PC-9 (cell line): Measurements from ENCODE around the gene GUCY2D. TPM values are rescaled to one million over a fixed set of nuclear protein-coding genes. Genes with fewer than 3 reads are reported as not detected.

ENCODE experiments used
- BruUV-seq: library from RNA; stranded (reverse); fragments of 400-500 nt; replicated peaks from 2 replicates; lab custom pipeline; 2021; lab: Mats Ljungman, UMichigan
- CTCF ChIA-PET: fragments of 300-600 bp; sonication (Branson Sonifier 250); formaldehyde crosslinking; loops from one replicate; lab custom pipeline; 2022; ENCODE audit warnings: antibody characterized with exemption; lab: Charles Lee
- POLR2A ChIA-PET: fragments of 300-600 bp; sonication (Branson Sonifier 250); formaldehyde crosslinking; loops from one replicate; lab custom pipeline; 2022; ENCODE audit warnings: antibody characterized with exemption; ENCODE audit not compliant: unreplicated experiment; lab: Charles Lee
- DNase-seq, 2 experiments: peaks; one replicate each; pipeline versions ENCODE4 v3.0.0 to v3.0.0-alpha.2; 2015 to 2022; ENCODE audit warnings: mixed read lengths in 1 of 2
- H2AFZ ChIP-seq: fragments of 200-600 bp; sonication (generic); 2 replicates; pipeline ENCODE4 v1.8.1; 2017; ENCODE audit warnings: antibody characterized with exemption
- H3F3A ChIP-seq: fragments of 200-600 bp; sonication (generic); 2 replicates; pipeline ENCODE4 v1.8.1; 2017; ENCODE audit warnings: antibody characterized with exemption, mild to moderate bottlenecking, low read depth; ENCODE audit not compliant: insufficient read depth
- H3K27ac ChIP-seq: fragments of 200-600 bp; sonication (generic); 2 replicates; pipeline ENCODE4 v1.6.1; 2016; ENCODE audit warnings: mixed run types
- H3K27me3 ChIP-seq: fragments of 200-600 bp; sonication (generic); 2 replicates; pipeline ENCODE4 v1.6.1; 2016; ENCODE audit warnings: low read depth, mixed run types; ENCODE audit not compliant: insufficient read depth
- H3K36me3 ChIP-seq: fragments of 200-600 bp; sonication (generic); 2 replicates; pipeline ENCODE4 v1.6.1; 2016; ENCODE audit warnings: low read depth, mixed run types
- H3K4me1 ChIP-seq: fragments of 200-600 bp; sonication (generic); replicated peaks from 2 replicates; pipeline ENCODE4 v1.6.1; 2016; ENCODE audit warnings: mixed run types; ENCODE audit not compliant: insufficient read depth
- H3K4me2 ChIP-seq: fragments of 200-600 bp; sonication (generic); 2 replicates; pipeline ENCODE4 v1.6.1; 2017; ENCODE audit warnings: mixed run types
- H3K4me3 ChIP-seq: fragments of 200-600 bp; sonication (generic); 2 replicates; pipeline ENCODE4 v1.6.1; 2016; ENCODE audit warnings: mixed run types
- H3K79me2 ChIP-seq: fragments of 200-600 bp; sonication (generic); 2 replicates; pipeline ENCODE4 v1.6.1; 2017; ENCODE audit warnings: low read depth, mixed run types
- H3K9me2 ChIP-seq: fragments of 200-600 bp; sonication (generic); 2 replicates; pipeline ENCODE4 v1.8.1; 2017; ENCODE audit warnings: mild to moderate bottlenecking; ENCODE audit not compliant: insufficient read depth
- H3K9me3 ChIP-seq: fragments of 200-600 bp; sonication (generic); 2 replicates; pipeline ENCODE4 v1.8.1; 2016; ENCODE audit warnings: low read depth; ENCODE audit not compliant: insufficient read depth
- H4K20me1 ChIP-seq: fragments of 200-600 bp; sonication (generic); 2 replicates; pipeline ENCODE4 v1.8.1; 2017; ENCODE audit not compliant: insufficient read depth
- CTCF ChIP-seq: fragments of 200-600 bp; sonication (generic); conservative IDR thresholded peaks from 2 replicates; pipeline ENCODE4 v1.6.1; 2017; ENCODE audit warnings: mixed run types, antibody characterized with exemption, mild to moderate bottlenecking, moderate library complexity
- EZH2 ChIP-seq: fragments of 200-600 bp; sonication (generic); IDR thresholded peaks from 2 replicates; pipeline ENCODE4 v1.8.0; 2017; ENCODE audit warnings: antibody characterized with exemption, low read depth
- intact Hi-C: fragments of 100-400 bp; cut with micrococcal nuclease; formaldehyde crosslinking; loops from one replicate; pipeline ENCODE4 v1.10.0; 2022; ENCODE audit not compliant: unreplicated experiment
- total RNA-seq: library from RNA; stranded (reverse); gene quantifications from 2 replicates; pipeline ENCODE4 v1.2.3, GENCODE V29; 2021

The GUCY2D gene
- total RNA-seq, 1 experiment from 2014 or later, result 0.79 TPM

- ChIA-PET CTCF (interaction anchor here (1.0 kb wide), 1 partner anchor 9 kb away, joined by 4 read pairs; no protein-coding TSS in a partner anchor), POLR2A (interaction anchor here (0.6 kb wide), 1 partner anchor 196 kb away, joined by 10 read pairs; no protein-coding TSS in a partner anchor)
- H4K20me1 ChIP-seq, result no peaks in the 10 kb centered on the region
- no peak overlapping the region for H3K4me3 ChIP-seq
- H3K27me3 ChIP-seq, result peaks cover 4% of the 10 kb centered on the region; the same call in 1 of the 2 replicates
- H3K9me2 ChIP-seq, result no peaks in the 10 kb centered on the region
- no peaks in the 10 kb centered on the region for H3K9me3 ChIP-seq
- DNase-seq, result no peak
- no peak for TF ChIP-seq CTCF
- TF ChIP-seq EZH2, result no peak
- no peaks in the 10 kb centered on the region for H3K79me2 ChIP-seq
- no peak overlapping the region for H3K27ac ChIP-seq
- no peak overlapping the region for H2AFZ ChIP-seq
- intact Hi-C loops, result loop anchor here (10.0 kb wide), 1 partner anchor 1456 kb away; no protein-coding TSS in a partner anchor
- H3K36me3 ChIP-seq, result no peaks in the 10 kb centered on the region
- H3K4me1 ChIP-seq, result no peaks in the 10 kb centered on the region
- H3K4me2 ChIP-seq, result no peak overlapping the region
- no peaks in the 10 kb centered on the region for H3F3A ChIP-seq
- no TSS peak for BruUV-seq
Measured at GRCh38 chr17:8068736-8069586, 66.5 kb downstream of the GUCY2D start.

GRCh38 chr17:8069587-8069860 lies 67.1 kb downstream of the GUCY2D start:
- CTCF ChIA-PET, result interaction anchor here (1.0 kb wide), 1 partner anchor 9 kb away, joined by 4 read pairs; no protein-coding TSS in a partner anchor
- Histone ChIP-seq H3K27me3 (peaks cover 10% of the 10 kb centered on the region; the same call in 1 of the 2 replicates), H3K36me3 (no peaks in the 10 kb centered on the region), H2AFZ (no peak overlapping the region), H3K9me2 (no peaks in the 10 kb centered on the region), H3K9me3 (no peaks in the 10 kb centered on the region), H3K4me3 (no peak overlapping the region), H3F3A (no peaks in the 10 kb centered on the region), H3K4me1 (no peaks in the 10 kb centered on the region), H3K79me2 (no peaks in the 10 kb centered on the region), H3K27ac (no peak overlapping the region), H3K4me2 (no peak overlapping the region), H4K20me1 (no peaks in the 10 kb centered on the region)
- intact Hi-C loops, result loop anchor here (10.0 kb wide), 1 partner anchor 1455 kb away; no protein-coding TSS in a partner anchor
- POLR2A ChIA-PET, result interaction anchor here (0.6 kb wide), 1 partner anchor 197 kb away, joined by 10 read pairs; no protein-coding TSS in a partner anchor
- no peak for DNase-seq
- BruUV-seq, result no TSS peak
- TF ChIP-seq EZH2, result no peak
- no peak for TF ChIP-seq CTCF

Other genes with a start within 250 kb of the GUCY2D start
- gene KDM6B, start 168.4 kb upstream of the GUCY2D start, total RNA-seq, result 41.3 and 41.8 TPM in 2 replicates
- 3.1 and 3.4 TPM in 2 replicates for gene TMEM88, start 147.5 kb upstream of the GUCY2D start, total RNA-seq
- 159 and 176 TPM in 2 replicates for gene NAA38, start 145.1 kb upstream of the GUCY2D start, total RNA-seq
- gene CYB5D1, start 144.6 kb upstream of the GUCY2D start, total RNA-seq, result 14.3 and 22.0 TPM in 2 replicates
- 197 and 219 TPM in 2 replicates for gene CHD3, start 113.8 kb upstream of the GUCY2D start, total RNA-seq
- gene RNF227, start 86.3 kb upstream of the GUCY2D start, total RNA-seq, result 3.1 and 4.2 TPM in 2 replicates
- gene KCNAB3, start 72.8 kb upstream of the GUCY2D start, total RNA-seq, result 9.5 and 13.8 TPM in 2 replicates
- 181 and 224 TPM in 2 replicates for gene TRAPPC1, start 70.7 kb upstream of the GUCY2D start, total RNA-seq
- 62.3 and 65.1 TPM in 2 replicates for gene CNTROB, start 70.4 kb upstream of the GUCY2D start, total RNA-seq
- not detected in 2 replicates for gene ALOX15B, start 36.4 kb downstream of the GUCY2D start, total RNA-seq
- not detected in 2 replicates for gene ALOX12B, start 85.1 kb downstream of the GUCY2D start, total RNA-seq
- gene ALOXE3, start 115.9 kb downstream of the GUCY2D start, total RNA-seq, result 0.70 and 1.4 TPM in 2 replicates
- gene HES7, start 121.5 kb downstream of the GUCY2D start, total RNA-seq, result 2.6 and 9.0 TPM in 2 replicates
- gene PER1, start 149.8 kb downstream of the GUCY2D start, total RNA-seq, result 60.2 and 78.7 TPM in 2 replicates
- gene VAMP2, start 160.3 kb downstream of the GUCY2D start, total RNA-seq, result 29.3 and 35.1 TPM in 2 replicates
- 58.5 and 59.1 TPM in 2 replicates for gene TMEM107, start 173.8 kb downstream of the GUCY2D start, total RNA-seq
- gene BORCS6, start 187.6 kb downstream of the GUCY2D start, total RNA-seq, result 6.4 and 8.0 TPM in 2 replicates
- 159 and 167 TPM in 2 replicates for gene AURKB, start 208.0 kb downstream of the GUCY2D start, total RNA-seq
- 28.1 and 41.2 TPM in 2 replicates for gene CTC1, start 245.4 kb downstream of the GUCY2D start, total RNA-seq
- 54.5 and 68.2 TPM in 2 replicates for gene PFAS, start 246.7 kb downstream of the GUCY2D start, total RNA-seq